ENCODE measurements around the gene SH3PXD2B.

Gene SH3PXD2B

DNA sequence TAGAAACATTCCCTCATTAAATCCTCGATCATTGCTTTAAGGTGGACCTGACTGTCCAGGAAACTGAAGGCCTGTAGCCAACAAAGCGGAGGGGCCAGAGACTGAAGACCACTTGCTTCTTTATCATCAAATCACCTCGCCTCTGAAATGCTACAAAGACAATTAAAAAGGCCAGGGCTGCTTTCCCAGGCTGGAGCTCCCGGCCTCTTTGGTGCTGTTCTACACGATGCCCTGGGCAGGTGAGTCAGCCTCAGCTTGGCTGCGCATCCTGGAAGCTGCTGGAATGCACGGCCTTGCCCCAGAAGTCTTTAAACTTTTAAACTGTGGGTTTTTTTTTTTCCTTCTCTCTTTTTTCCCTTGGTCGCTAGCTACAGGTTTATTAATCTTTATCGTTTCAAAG is 46.5 kb downstream of the SH3PXD2B start:
- Histone ChIP-seq H3K4me3 (replicated peaks; ENCODE audit: insufficient read depth, low read length) (no peak overlapping the region), H3K27ac (replicated peaks) (no peak overlapping the region), H3K27me3 (ENCODE audit: insufficient read depth, poor library complexity, severe bottlenecking) (peaks cover 4% of the 10 kb centered on the region)
- no peak for DNase-seq (ENCODE audit: low read depth in 1 of 2, low spot score in 1 of 2)
- TF ChIP-seq, protein P1, sequence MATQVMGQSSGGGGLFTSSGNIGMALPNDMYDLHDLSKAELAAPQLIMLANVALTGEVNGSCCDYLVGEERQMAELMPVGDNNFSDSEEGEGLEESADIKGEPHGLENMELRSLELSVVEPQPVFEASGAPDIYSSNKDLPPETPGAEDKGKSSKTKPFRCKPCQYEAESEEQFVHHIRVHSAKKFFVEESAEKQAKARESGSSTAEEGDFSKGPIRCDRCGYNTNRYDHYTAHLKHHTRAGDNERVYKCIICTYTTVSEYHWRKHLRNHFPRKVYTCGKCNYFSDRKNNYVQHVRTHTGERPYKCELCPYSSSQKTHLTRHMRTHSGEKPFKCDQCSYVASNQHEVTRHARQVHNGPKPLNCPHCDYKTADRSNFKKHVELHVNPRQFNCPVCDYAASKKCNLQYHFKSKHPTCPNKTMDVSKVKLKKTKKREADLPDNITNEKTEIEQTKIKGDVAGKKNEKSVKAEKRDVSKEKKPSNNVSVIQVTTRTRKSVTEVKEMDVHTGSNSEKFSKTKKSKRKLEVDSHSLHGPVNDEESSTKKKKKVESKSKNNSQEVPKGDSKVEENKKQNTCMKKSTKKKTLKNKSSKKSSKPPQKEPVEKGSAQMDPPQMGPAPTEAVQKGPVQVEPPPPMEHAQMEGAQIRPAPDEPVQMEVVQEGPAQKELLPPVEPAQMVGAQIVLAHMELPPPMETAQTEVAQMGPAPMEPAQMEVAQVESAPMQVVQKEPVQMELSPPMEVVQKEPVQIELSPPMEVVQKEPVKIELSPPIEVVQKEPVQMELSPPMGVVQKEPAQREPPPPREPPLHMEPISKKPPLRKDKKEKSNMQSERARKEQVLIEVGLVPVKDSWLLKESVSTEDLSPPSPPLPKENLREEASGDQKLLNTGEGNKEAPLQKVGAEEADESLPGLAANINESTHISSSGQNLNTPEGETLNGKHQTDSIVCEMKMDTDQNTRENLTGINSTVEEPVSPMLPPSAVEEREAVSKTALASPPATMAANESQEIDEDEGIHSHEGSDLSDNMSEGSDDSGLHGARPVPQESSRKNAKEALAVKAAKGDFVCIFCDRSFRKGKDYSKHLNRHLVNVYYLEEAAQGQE (IDR thresholded peaks at IDR 0.05; ENCODE audit: insufficient replicate concordance, low read depth) = no peak
- TF ChIP-seq SPI1 (IDR thresholded peaks at IDR 0.05; ENCODE audit: borderline replicate concordance, low read depth) = no peak
- TF ChIP-seq GABPA (IDR thresholded peaks at IDR 0.05; ENCODE audit: low read depth) = no peak
- TF ChIP-seq POLR2AphosphoS5 (IDR thresholded peaks at IDR 0.05; ENCODE audit: low read depth) = no peak
- TF ChIP-seq, protein P2, sequence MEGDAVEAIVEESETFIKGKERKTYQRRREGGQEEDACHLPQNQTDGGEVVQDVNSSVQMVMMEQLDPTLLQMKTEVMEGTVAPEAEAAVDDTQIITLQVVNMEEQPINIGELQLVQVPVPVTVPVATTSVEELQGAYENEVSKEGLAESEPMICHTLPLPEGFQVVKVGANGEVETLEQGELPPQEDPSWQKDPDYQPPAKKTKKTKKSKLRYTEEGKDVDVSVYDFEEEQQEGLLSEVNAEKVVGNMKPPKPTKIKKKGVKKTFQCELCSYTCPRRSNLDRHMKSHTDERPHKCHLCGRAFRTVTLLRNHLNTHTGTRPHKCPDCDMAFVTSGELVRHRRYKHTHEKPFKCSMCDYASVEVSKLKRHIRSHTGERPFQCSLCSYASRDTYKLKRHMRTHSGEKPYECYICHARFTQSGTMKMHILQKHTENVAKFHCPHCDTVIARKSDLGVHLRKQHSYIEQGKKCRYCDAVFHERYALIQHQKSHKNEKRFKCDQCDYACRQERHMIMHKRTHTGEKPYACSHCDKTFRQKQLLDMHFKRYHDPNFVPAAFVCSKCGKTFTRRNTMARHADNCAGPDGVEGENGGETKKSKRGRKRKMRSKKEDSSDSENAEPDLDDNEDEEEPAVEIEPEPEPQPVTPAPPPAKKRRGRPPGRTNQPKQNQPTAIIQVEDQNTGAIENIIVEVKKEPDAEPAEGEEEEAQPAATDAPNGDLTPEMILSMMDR (IDR thresholded peaks at IDR 0.05; ENCODE audit: insufficient read depth, low read length) = no peak

DNA sequence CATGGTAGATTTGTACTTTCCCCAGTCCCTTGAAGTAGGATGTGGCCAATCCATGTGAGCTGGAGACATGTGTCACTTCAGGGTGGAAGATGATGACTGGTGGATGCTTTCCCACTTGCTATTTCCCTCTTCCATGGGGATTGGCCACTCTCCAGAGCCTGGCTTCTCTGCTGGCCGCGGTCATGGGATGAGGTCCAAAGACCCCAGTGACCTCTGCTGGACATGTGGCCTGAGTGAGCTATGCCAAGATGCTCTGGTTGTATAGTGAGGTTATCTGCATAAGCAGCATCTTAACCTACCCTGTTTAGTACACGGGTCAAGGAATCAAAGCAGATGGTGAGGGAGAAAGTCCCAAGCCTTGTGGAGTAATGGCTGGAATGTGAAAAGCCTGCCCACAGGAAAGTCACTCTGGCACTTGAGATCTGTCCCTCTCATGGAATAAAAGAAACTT is 47.1 kb downstream of the SH3PXD2B start:
- Histone ChIP-seq H3K27me3 (ENCODE audit: insufficient read depth, poor library complexity, severe bottlenecking) (peaks cover 4% of the 10 kb centered on the region), H3K4me3 (replicated peaks; ENCODE audit: insufficient read depth, low read length) (no peak overlapping the region), H3K27ac (replicated peaks) (no peak overlapping the region)
- DNase-seq (ENCODE audit: low read depth in 1 of 2, low spot score in 1 of 2) = no peak
- TF ChIP-seq SPI1 (IDR thresholded peaks at IDR 0.05; ENCODE audit: borderline replicate concordance, low read depth) (no peak), POLR2AphosphoS5 (IDR thresholded peaks at IDR 0.05; ENCODE audit: low read depth) (no peak), GABPA (IDR thresholded peaks at IDR 0.05; ENCODE audit: low read depth) (no peak)
- TF ChIP-seq, protein P2 (IDR thresholded peaks at IDR 0.05; ENCODE audit: insufficient read depth, low read length) = no peak
- TF ChIP-seq, protein P1 (IDR thresholded peaks at IDR 0.05; ENCODE audit: insufficient replicate concordance, low read depth) = no peak

DNA sequence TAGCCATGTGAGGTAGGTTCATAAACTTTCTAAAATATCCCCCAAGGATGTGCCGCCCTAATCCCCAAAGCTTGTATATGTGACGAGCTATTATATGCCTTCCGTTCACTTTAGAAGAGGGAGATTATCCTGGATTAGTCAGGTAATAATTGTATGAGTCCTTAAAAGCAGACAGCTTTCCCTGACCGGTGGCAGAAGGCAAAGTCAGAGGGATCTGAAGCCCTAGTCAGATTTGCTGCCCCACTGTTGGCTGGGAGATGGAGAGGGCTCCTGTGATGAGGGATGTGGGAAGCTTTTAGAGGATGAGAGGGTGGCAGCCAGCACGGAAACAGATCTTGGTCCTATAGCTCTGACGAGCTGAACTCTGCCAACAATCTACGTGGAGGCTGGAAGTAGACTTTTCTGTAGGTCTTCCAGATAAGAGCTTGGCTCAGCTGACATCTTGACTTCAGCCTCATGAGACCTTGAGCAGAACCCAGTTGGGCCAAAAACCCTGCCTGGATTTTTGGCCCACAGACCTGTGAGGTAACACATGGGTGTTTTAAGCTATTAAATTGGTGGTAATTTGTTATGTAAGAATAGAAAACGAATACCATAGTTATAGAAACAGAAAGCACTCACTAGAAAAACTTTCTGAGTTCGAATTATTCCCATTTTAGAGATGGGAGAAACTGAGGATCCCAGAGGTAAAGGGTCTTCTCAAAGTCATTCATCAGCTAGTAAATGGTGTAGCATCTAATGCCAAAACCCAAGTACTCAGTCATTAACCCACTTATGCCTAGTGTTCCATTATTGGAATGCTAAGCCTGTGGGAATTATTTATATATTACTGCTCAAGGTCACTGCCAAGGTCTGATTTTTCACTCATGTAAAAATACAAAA is 48.9 kb downstream of the SH3PXD2B start:
- peaks cover 4% of the 10 kb centered on the region for H3K27me3 ChIP-seq (ENCODE audit: insufficient read depth, poor library complexity, severe bottlenecking)
- DNase-seq (ENCODE audit: low read depth in 1 of 2, low spot score in 1 of 2) = no peak
- H3K27ac ChIP-seq (replicated peaks) = no peak overlapping the region
- no peak overlapping the region for H3K4me3 ChIP-seq (replicated peaks; ENCODE audit: insufficient read depth, low read length)
- TF ChIP-seq SPI1 (IDR thresholded peaks at IDR 0.05; ENCODE audit: borderline replicate concordance, low read depth) (no peak), POLR2AphosphoS5 (IDR thresholded peaks at IDR 0.05; ENCODE audit: low read depth) (no peak), GABPA (IDR thresholded peaks at IDR 0.05; ENCODE audit: low read depth) (no peak)
- TF ChIP-seq, protein P1 (IDR thresholded peaks at IDR 0.05; ENCODE audit: insufficient replicate concordance, low read depth) = no peak
- TF ChIP-seq, protein P2 (IDR thresholded peaks at IDR 0.05; ENCODE audit: insufficient read depth, low read length) = no peak
